ENCODE measurements around the gene CAMTA1.

The CAMTA1 gene

GRCh38 chr1:7399514-7400125, 614.4 kb downstream of the CAMTA1 start:
- H3K4me3 ChIP-seq (ENCODE audit: low read depth, low read length), result no peak overlapping the region
- TF ChIP-seq, protein P1, sequence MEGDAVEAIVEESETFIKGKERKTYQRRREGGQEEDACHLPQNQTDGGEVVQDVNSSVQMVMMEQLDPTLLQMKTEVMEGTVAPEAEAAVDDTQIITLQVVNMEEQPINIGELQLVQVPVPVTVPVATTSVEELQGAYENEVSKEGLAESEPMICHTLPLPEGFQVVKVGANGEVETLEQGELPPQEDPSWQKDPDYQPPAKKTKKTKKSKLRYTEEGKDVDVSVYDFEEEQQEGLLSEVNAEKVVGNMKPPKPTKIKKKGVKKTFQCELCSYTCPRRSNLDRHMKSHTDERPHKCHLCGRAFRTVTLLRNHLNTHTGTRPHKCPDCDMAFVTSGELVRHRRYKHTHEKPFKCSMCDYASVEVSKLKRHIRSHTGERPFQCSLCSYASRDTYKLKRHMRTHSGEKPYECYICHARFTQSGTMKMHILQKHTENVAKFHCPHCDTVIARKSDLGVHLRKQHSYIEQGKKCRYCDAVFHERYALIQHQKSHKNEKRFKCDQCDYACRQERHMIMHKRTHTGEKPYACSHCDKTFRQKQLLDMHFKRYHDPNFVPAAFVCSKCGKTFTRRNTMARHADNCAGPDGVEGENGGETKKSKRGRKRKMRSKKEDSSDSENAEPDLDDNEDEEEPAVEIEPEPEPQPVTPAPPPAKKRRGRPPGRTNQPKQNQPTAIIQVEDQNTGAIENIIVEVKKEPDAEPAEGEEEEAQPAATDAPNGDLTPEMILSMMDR (IDR thresholded peaks at IDR 0.05; ENCODE audit: borderline replicate concordance, insufficient read depth, low read depth, low read length), result no peak

DNA sequence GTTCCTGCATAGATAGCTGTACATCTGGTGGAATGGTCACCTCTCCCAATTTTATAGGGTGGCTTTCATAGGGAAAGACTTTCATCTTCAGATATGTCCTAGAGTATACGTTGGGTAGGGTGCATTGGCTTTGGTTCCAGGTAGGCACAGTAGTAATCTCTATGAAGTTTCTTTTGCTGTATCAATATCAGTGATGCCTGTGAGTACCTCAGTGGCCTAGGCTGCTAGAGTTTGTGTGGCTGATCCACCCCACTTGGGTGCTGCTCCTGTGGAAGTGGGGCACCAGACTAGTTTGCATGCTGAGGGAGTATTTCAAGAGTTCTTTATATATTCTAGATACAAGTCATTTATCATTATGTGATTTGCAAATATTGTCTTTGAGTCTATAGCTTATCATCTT, 615.3 kb downstream of the CAMTA1 start:
- TF ChIP-seq, protein P1 (IDR thresholded peaks at IDR 0.05; ENCODE audit: borderline replicate concordance, insufficient read depth, low read depth, low read length), result no peak

GRCh38 chr1:7401814-7402547, 616.7 kb downstream of the CAMTA1 start:
- TF ChIP-seq, protein P1 (IDR thresholded peaks at IDR 0.05; ENCODE audit: borderline replicate concordance, insufficient read depth, low read depth, low read length), result no peak
- no peak overlapping the region for H3K4me3 ChIP-seq (ENCODE audit: low read depth, low read length)

More for the DNA sequence above, 615.3 kb downstream of the CAMTA1 start:
- no peak overlapping the region for H3K4me3 ChIP-seq (ENCODE audit: low read depth, low read length)

GRCh38 chr1:7402548-7402850, 617.2 kb downstream of the CAMTA1 start:
- TF ChIP-seq, protein P1 (IDR thresholded peaks at IDR 0.05; ENCODE audit: borderline replicate concordance, insufficient read depth, low read depth, low read length), result no peak
- no peak overlapping the region for H3K4me3 ChIP-seq (ENCODE audit: low read depth, low read length)

GRCh38 chr1:7403265-7404045, 618.2 kb downstream of the CAMTA1 start:
- H3K4me3 ChIP-seq (ENCODE audit: low read depth, low read length), result no peak overlapping the region
- TF ChIP-seq, protein P1 (IDR thresholded peaks at IDR 0.05; ENCODE audit: borderline replicate concordance, insufficient read depth, low read depth, low read length), result no peak

GRCh38 chr1:7404046-7404742, 618.9 kb downstream of the CAMTA1 start:
- H3K4me3 ChIP-seq (ENCODE audit: low read depth, low read length), result no peak overlapping the region
- TF ChIP-seq, protein P1 (IDR thresholded peaks at IDR 0.05; ENCODE audit: borderline replicate concordance, insufficient read depth, low read depth, low read length), result no peak
